DND-41 (cell line): ENCODE data around the gene PSG6.
"Not testable (repeated sequence)": the region's sequence is repeated elsewhere in the genome, so short reads cannot be mapped to it uniquely, and the experiment has no call there.

Experiments
- ATAC-seq: fragments of 200-7000 bp; cut with Tn5 transposase; 3 replicates; pipeline ENCODE4 v1.9.1; 2021; ENCODE audit warnings: low read depth; ENCODE audit not compliant: insufficient read depth
- DNase-seq: peaks from one replicate; pipeline ENCODE4 v3.0.0-alpha.2; 2020
- H2AFZ ChIP-seq: 2 replicates; pipeline ENCODE4 v1.6.0; 2012; ENCODE audit warnings: low read depth, low read length
- H3K27ac ChIP-seq: 2 replicates; pipeline ENCODE4 v1.5.1; 2012; ENCODE audit warnings: low read length, inconsistent platforms
- H3K27me3 ChIP-seq: fragments of 200-600 bp; sonication (generic); 2 replicates; pipeline ENCODE4 v1.6.0; 2012; ENCODE audit warnings: low read length, mild to moderate bottlenecking, inconsistent platforms; ENCODE audit not compliant: insufficient read depth, poor library complexity
- H3K36me3 ChIP-seq: 2 replicates; pipeline ENCODE4 v1.5.1; 2012; ENCODE audit warnings: low read length, inconsistent platforms; ENCODE audit not compliant: insufficient read depth
- H3K4me1 ChIP-seq: 2 replicates; pipeline ENCODE4 v1.5.1; 2012; ENCODE audit warnings: mild to moderate bottlenecking, low read length; ENCODE audit not compliant: insufficient read depth
- H3K4me2 ChIP-seq: 2 replicates; pipeline ENCODE4 v1.6.0; 2012; ENCODE audit warnings: mild to moderate bottlenecking, moderate library complexity, low read length, inconsistent platforms; ENCODE audit not compliant: insufficient read depth
- H3K4me3 ChIP-seq, 2 experiments: fragments of 200-600 bp in 1 of 2; shearing (Covaris generic) in 1 of 2; 2 replicates each; pipeline ENCODE4 v1.5.1; 2012 to 2016; ENCODE audit warnings: inconsistent platforms in 2 of 2, low read length in 2 of 2, mild to moderate bottlenecking in 2 of 2, low read depth in 1 of 2, moderate library complexity in 1 of 2
- H3K79me2 ChIP-seq: 2 replicates; pipeline ENCODE4 v1.6.0; 2012; ENCODE audit warnings: low read length, inconsistent platforms; ENCODE audit not compliant: insufficient read depth
- H3K9ac ChIP-seq: 2 replicates; pipeline ENCODE4 v1.6.0; 2012; ENCODE audit warnings: low read depth, mild to moderate bottlenecking, inconsistent platforms, low read length, moderate library complexity
- H3K9me3 ChIP-seq: 2 replicates; pipeline ENCODE4 v1.5.1; 2012; ENCODE audit warnings: low read length, moderate library complexity, mild to moderate bottlenecking, inconsistent platforms; ENCODE audit not compliant: insufficient read depth, severe bottlenecking
- H4K20me1 ChIP-seq: 2 replicates; pipeline ENCODE4 v1.6.0; 2012; ENCODE audit warnings: low read length; ENCODE audit not compliant: insufficient read depth
- EZH2 ChIP-seq: IDR thresholded peaks from 3 replicates; pipeline ENCODE4 v1.6.1; 2012; ENCODE audit warnings: borderline replicate concordance, low read depth, mild to moderate bottlenecking, moderate library complexity, low read length, inconsistent platforms; ENCODE audit not compliant: severe bottlenecking
- TF ChIP-seq, protein P1 (sequence below): IDR thresholded peaks from 2 replicates; pipeline ENCODE4 v1.5.1; 2012; ENCODE audit warnings: borderline replicate concordance, low read length, moderate library complexity, mild to moderate bottlenecking; ENCODE audit not compliant: poor library complexity, severe bottlenecking; ENCODE audit errors: extremely low read depth

The PSG6 gene

DNA sequence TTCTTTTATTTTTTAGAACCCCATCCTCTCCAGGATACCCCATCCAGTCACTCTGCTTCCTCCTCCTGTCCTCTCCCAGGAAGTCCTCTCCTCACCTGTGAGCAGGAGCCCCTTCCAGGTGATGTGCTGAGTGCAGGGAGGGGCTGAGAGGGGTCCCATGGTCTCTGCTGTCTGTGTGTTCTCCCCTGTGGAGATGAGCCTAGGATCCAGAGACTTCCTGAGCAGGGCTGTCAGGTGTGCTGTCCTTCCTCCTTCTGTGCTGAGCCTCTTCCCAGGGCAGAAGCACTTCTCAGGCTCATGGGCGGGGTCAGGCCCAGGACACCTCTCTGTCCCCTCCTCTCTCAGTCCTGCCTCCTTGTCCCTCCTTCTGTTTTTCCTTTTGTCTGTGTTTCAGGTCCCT, at the start of gene PSG6:
PSG6 (minus strand) TSS at position 261 of the 400 bp plus-strand sequence; CDS start at position 159, 102 bp downstream.
- H3K4me1 ChIP-seq, H3K4me2 ChIP-seq, H3K79me2 ChIP-seq, H3K36me3 ChIP-seq, H3K4me3 ChIP-seq, H4K20me1 ChIP-seq, H3K27me3 ChIP-seq, DNase-seq, H2AFZ ChIP-seq, H3K9ac ChIP-seq, H3K9me3 ChIP-seq, H3K27ac ChIP-seq, ATAC-seq: not testable (repeated sequence)

DNA sequence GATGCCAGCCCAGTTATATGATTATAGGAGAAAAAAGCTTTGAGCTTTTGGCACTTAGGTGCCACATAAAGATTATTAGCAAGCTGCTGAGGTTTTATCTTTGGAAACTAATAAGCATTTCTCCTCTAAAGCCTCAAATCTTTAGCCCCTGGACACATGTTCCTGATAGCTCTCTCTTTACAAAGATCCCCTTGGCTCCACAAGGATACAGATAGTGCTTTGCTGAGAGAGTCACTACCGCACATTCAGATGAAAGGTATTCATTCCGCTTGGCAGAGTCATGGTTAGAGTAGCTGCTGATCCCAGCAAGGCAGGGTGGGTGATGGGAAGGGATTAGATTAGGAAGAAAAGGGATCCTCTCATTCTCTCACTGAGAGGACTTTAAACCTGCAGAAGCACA, 47.5 kb upstream of the PSG6 start:
- no peaks in the 10 kb centered on the region for H3K79me2 ChIP-seq
- no peak overlapping the region for H3K4me3 ChIP-seq
- no peaks in the 10 kb centered on the region for H3K9me3 ChIP-seq
- H3K27me3 ChIP-seq = no peaks in the 10 kb centered on the region
- H3K9ac ChIP-seq = no peak overlapping the region
- no peak overlapping the region for H3K27ac ChIP-seq
- no peak overlapping the region for H3K4me2 ChIP-seq
- ATAC-seq (no peak), DNase-seq (no peak)
- no peak for TF ChIP-seq EZH2
- TF ChIP-seq, protein P1, sequence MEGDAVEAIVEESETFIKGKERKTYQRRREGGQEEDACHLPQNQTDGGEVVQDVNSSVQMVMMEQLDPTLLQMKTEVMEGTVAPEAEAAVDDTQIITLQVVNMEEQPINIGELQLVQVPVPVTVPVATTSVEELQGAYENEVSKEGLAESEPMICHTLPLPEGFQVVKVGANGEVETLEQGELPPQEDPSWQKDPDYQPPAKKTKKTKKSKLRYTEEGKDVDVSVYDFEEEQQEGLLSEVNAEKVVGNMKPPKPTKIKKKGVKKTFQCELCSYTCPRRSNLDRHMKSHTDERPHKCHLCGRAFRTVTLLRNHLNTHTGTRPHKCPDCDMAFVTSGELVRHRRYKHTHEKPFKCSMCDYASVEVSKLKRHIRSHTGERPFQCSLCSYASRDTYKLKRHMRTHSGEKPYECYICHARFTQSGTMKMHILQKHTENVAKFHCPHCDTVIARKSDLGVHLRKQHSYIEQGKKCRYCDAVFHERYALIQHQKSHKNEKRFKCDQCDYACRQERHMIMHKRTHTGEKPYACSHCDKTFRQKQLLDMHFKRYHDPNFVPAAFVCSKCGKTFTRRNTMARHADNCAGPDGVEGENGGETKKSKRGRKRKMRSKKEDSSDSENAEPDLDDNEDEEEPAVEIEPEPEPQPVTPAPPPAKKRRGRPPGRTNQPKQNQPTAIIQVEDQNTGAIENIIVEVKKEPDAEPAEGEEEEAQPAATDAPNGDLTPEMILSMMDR = no peak
- H2AFZ ChIP-seq = no peak overlapping the region
- H3K36me3 ChIP-seq = no peaks in the 10 kb centered on the region
- H4K20me1 ChIP-seq = no peaks in the 10 kb centered on the region
- H3K4me1 ChIP-seq = no peaks in the 10 kb centered on the region

DNA sequence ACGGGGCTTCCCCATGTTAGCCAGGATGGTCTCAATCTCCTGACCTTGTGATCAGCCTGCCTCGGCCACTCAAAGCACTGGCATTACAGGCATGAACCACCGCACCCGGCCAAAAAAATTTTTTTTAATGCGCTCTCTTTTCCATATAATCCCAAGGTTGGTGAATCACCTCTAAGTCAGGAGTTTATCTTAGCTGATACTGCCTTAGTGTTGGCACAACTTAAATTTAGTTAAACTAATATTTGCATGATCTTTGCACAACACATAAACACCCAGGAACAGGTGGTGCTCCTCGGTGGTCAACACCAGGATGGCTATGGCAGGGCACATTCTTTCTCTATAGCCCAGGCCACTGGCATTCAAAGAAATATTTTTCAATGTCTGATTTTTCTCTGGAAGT, 43.4 kb upstream of the PSG6 start:
- no peak overlapping the region for H3K9ac ChIP-seq
- no peaks in the 10 kb centered on the region for H3K79me2 ChIP-seq
- no peaks in the 10 kb centered on the region for H3K9me3 ChIP-seq
- TF ChIP-seq, protein P1 = no peak
- no peak for TF ChIP-seq EZH2
- no peaks in the 10 kb centered on the region for H3K4me1 ChIP-seq
- H2AFZ ChIP-seq = no peak overlapping the region
- H3K27ac ChIP-seq = no peak overlapping the region
- H4K20me1 ChIP-seq = no peaks in the 10 kb centered on the region
- H3K4me2 ChIP-seq = no peak overlapping the region
- no peak for ATAC-seq
- DNase-seq = no peak
- H3K36me3 ChIP-seq = no peaks in the 10 kb centered on the region
- no peak overlapping the region for H3K4me3 ChIP-seq
- H3K27me3 ChIP-seq = no peaks in the 10 kb centered on the region

DNA sequence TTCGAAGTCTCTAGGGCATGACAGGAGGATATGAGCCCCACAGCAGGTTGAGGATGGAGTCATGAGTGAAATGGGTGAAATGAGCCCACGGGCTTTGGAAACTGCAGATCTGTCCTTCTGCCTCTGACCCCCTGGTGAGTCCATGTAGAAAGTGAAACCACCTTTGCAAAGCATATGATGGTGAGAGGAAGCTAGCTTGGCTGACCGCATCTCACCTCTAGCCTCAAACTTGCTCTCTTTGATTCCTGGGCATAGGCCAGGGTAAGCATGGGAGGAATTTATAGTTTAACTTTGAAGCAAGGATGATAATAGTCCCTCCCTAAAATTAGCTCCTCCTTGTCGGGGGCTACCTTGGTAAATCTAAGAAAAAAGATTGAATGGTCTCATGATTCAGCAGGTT, 34.4 kb upstream of the PSG6 start:
- not testable (repeated sequence) for ATAC-seq, H2AFZ ChIP-seq, H3K4me2 ChIP-seq

DNA sequence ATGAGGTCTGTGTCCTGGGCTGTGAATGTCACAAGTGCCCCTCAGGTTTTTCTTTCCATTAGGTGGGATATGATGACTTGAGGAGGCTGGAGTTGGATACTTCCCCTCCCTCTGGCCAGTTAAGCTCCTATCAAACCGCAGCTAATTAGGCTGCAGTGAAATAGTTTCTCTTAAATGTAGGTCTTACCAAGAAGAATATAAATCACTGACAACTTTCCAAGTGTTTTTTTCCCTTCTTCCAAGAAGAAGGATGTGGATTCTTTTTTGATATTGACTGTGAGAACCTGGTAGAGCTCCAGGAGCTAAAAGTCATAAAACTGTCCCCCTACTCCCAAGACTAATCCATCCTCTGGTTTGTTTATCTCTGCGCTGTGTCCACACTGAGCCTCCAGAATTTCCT, 33.8 kb upstream of the PSG6 start:
- not testable (repeated sequence) for DNase-seq, H3K27ac ChIP-seq, H3K27me3 ChIP-seq, H3K4me1 ChIP-seq, H3K4me2 ChIP-seq, H3K9ac ChIP-seq, H3K36me3 ChIP-seq, H3K4me3 ChIP-seq, ATAC-seq, H4K20me1 ChIP-seq, H2AFZ ChIP-seq, H3K9me3 ChIP-seq, H3K79me2 ChIP-seq

More for the DNA sequence above, 34.4 kb upstream of the PSG6 start:
- not testable (repeated sequence) for H3K4me3 ChIP-seq, H3K9ac ChIP-seq, H3K27me3 ChIP-seq, DNase-seq, H4K20me1 ChIP-seq, H3K79me2 ChIP-seq, H3K27ac ChIP-seq, H3K36me3 ChIP-seq, H3K4me1 ChIP-seq, H3K9me3 ChIP-seq
